Fibroblast of villous mesenchyme (primary cell): ENCODE results near the gene THSD4. TPM values are rescaled to one million over a fixed set of nuclear protein-coding genes. Genes with fewer than 3 reads are reported as not detected.

Source experiments
- DNase-seq: peaks from one replicate; pipeline ENCODE4 v3.0.0-alpha.2; 2010; ENCODE audit warnings: low read depth
- H3K4me3 ChIP-seq: 2 replicates; pipeline ENCODE4 v1.5.1; 2011; ENCODE audit warnings: low read depth, mild to moderate bottlenecking, low read length
- total RNA-seq: library from RNA; depleted of rRNA; stranded (reverse); fragments of >200 nt; gene quantifications from 2 replicates; pipeline ENCODE4 v1.2.3, GENCODE V29; 2012
- TF ChIP-seq, protein P1 (sequence below): IDR thresholded peaks from 2 replicates; pipeline ENCODE4 v1.5.1; 2012; ENCODE audit warnings: low read depth, mild to moderate bottlenecking, low read length; ENCODE audit not compliant: insufficient read depth

Gene THSD4
- total RNA-seq, 1 donor = 76.4 TPM

DNA sequence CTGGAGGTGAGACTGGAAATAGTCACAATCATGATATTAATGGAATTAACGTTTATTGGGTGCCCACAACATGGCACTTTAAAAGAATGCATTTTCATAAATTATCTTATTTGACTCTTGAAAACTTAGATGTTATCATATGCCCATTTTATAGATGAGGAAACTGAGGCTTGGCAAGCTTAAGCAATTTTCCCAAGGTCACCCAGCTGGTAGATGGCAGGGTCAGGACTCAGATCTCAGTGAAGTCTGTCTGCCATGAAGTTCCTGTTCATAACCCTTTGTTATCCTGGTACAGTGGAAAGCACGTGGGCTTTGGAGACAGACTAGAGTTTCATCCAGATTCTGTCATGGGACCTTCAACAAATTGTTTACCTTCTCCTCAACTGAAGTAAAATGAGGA lies 520.5 kb downstream of the THSD4 start:
- TF ChIP-seq, protein P1, sequence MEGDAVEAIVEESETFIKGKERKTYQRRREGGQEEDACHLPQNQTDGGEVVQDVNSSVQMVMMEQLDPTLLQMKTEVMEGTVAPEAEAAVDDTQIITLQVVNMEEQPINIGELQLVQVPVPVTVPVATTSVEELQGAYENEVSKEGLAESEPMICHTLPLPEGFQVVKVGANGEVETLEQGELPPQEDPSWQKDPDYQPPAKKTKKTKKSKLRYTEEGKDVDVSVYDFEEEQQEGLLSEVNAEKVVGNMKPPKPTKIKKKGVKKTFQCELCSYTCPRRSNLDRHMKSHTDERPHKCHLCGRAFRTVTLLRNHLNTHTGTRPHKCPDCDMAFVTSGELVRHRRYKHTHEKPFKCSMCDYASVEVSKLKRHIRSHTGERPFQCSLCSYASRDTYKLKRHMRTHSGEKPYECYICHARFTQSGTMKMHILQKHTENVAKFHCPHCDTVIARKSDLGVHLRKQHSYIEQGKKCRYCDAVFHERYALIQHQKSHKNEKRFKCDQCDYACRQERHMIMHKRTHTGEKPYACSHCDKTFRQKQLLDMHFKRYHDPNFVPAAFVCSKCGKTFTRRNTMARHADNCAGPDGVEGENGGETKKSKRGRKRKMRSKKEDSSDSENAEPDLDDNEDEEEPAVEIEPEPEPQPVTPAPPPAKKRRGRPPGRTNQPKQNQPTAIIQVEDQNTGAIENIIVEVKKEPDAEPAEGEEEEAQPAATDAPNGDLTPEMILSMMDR = no peak
- no peak overlapping the region for H3K4me3 ChIP-seq

DNA sequence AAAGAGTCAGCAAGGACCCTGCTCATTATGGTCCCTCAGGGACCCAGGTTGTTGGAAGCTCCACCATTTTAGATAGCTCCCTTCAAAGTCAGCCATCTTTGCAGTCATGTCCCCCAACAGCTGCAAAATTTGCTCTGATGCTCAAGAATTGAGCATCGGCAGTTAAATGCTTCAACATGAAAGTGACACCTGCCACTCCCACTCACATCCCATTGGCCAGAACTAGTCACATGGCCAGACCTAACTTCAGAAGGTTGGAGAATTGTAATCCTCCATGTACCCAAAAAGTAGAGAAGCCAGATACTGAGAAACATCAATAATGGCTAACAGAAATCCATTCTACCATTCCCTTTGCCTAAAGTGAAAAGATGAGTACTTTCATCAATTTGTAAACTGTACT lies 523.6 kb downstream of the THSD4 start:
- TF ChIP-seq, protein P1 = no peak
- H3K4me3 ChIP-seq = no peak overlapping the region
- DNase-seq = no peak

More for the DNA sequence above, 520.5 kb downstream of the THSD4 start:
- DNase-seq = no peak

GRCh38 chr15:71639471-71639870 lies 524.2 kb downstream of the THSD4 start:
- TF ChIP-seq, protein P1 = no peak
- DNase-seq = peak; percentile 27
- no peak overlapping the region for H3K4me3 ChIP-seq

GRCh38 chr15:71643918-71644317 lies 528.6 kb downstream of the THSD4 start:
- peak; percentile 47 for DNase-seq
- H3K4me3 ChIP-seq = no peak overlapping the region
- TF ChIP-seq, protein P1 = no peak

DNA sequence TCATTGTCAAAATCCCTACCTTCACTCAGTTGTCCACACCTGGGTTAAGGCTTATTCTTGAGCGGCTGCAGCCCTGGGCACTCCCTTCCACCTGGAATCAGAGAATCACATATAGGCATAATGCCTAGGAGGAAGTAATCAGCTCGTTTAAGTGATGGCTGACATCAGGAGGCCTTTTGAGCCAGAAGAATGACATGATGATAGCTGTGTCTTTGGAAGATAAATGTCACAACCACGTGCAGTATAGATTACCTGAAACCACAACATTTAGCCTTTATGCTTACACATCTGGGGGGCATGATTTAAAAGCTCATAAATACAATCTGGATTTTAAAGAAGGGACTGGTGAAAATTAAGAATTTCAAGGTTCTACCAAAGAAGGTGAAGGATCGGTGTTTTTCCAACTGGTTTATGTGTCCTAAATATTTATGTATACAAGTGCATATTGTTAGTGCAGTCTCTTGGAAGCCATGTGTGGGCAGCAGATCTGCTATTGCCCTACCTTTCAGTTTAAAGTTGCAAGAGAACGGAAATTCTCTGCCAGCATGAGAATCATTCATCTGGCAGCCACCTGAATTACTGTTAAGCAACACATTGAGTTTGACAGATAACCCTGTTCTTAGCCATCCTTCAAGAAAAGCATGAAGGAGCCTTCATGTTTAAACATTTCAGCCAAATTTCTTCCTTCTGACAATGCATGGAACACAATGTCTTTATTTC lies 531.7 kb downstream of the THSD4 start:
- TF ChIP-seq, protein P1 = no peak
- no peak overlapping the region for H3K4me3 ChIP-seq
- no peak for DNase-seq

GRCh38 chr15:71647487-71647808 lies 532.2 kb downstream of the THSD4 start:
- no peak for DNase-seq
- no peak overlapping the region for H3K4me3 ChIP-seq
- TF ChIP-seq, protein P1 = no peak

DNA sequence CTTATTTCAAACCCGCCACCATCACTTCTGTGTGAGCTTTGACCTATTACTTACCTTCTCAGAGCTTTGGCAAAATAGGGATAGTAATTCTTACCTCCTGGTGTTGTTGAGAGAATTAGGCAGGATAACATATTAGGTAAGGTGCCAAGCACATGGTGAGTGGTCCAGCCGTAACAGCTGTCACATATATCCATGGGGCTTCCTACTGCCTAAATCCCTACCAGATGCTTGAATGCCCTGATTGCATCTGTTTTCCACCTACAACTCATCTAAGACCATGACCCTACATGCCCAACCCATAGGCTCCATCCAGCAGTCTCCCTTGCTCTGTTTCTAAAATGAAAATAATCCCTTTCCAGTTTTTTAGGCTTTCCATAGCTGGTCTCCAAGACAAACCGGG lies 532.8 kb downstream of the THSD4 start:
- no peak overlapping the region for H3K4me3 ChIP-seq
- TF ChIP-seq, protein P1 = no peak
- no peak for DNase-seq
